ENCODE data around the gene EEF1G.
"Not testable (repeated sequence)": the region's sequence is repeated elsewhere in the genome, so short reads cannot be mapped to it uniquely, and the experiment has no call there.

EEF1G gene

GRCh38 chr11:62578541-62578940 lies 4.8 kb upstream of the EEF1G start:
- no peak overlapping the region for H3K9ac ChIP-seq (ENCODE audit: low read depth in 1 of 2, low read length in 2 of 2)
- H3K4me1 ChIP-seq (ENCODE audit: control insufficient read depth in 1 of 2, insufficient read depth in 2 of 2, low read length in 2 of 2) = peaks cover 9 to 20% of the 10 kb centered on the region in 2 donors
- no peaks in the 10 kb centered on the region for H3K9me3 ChIP-seq (ENCODE audit: control insufficient read depth in 1 of 2, low read length in 2 of 2)
- H3K27ac ChIP-seq (ENCODE audit: low read depth, low read length) = no peak overlapping the region
- no peaks in the 10 kb centered on the region for H3K27me3 ChIP-seq (ENCODE audit: control insufficient read depth in 1 of 2, insufficient read depth in 2 of 2, low read length in 2 of 2)
- H3K36me3 ChIP-seq (ENCODE audit: control insufficient read depth in 1 of 2, insufficient read depth in 2 of 2, low read length in 2 of 2) = peaks cover 9 to 52% of the 10 kb centered on the region in 2 donors
- no peak overlapping the region for H3K4me3 ChIP-seq (ENCODE audit: low read depth in 1 of 2, low read length in 2 of 2)

- Histone ChIP-seq H3K27me3 (ENCODE audit: control insufficient read depth in 1 of 2, insufficient read depth in 2 of 2, low read length in 2 of 2) (no peaks in the 10 kb centered on the region), H3K9ac (ENCODE audit: low read depth in 1 of 2, low read length in 2 of 2) (no peak overlapping the region), H3K36me3 (ENCODE audit: control insufficient read depth in 1 of 2, insufficient read depth in 2 of 2, low read length in 2 of 2) (peaks cover 9 to 55% of the 10 kb centered on the region in 2 donors)
Observed at GRCh38 chr11:62577046-62577714, 3.5 kb upstream of the EEF1G start.

GRCh38 chr11:62575837-62576236 lies 2.1 kb upstream of the EEF1G start:
- peaks cover 27 to 32% of the 10 kb centered on the region in 2 donors for H3K4me1 ChIP-seq (ENCODE audit: control insufficient read depth in 1 of 2, insufficient read depth in 2 of 2, low read length in 2 of 2)
- no peaks in the 10 kb centered on the region for H3K9me3 ChIP-seq (ENCODE audit: control insufficient read depth in 1 of 2, low read length in 2 of 2)
- H3K27me3 ChIP-seq (ENCODE audit: control insufficient read depth in 1 of 2, insufficient read depth in 2 of 2, low read length in 2 of 2) = no peaks in the 10 kb centered on the region
- H3K4me3 ChIP-seq (ENCODE audit: low read depth in 1 of 2, low read length in 2 of 2) = peak overlapping the region; percentile 88 to 97
- peaks cover 20 to 59% of the 10 kb centered on the region in 2 donors for H3K36me3 ChIP-seq (ENCODE audit: control insufficient read depth in 1 of 2, insufficient read depth in 2 of 2, low read length in 2 of 2)
- H3K27ac ChIP-seq (ENCODE audit: low read depth, low read length) = no peak overlapping the region
- peak overlapping the region; percentile 98 to 100 for H3K9ac ChIP-seq (ENCODE audit: low read depth in 1 of 2, low read length in 2 of 2)

More at GRCh38 chr11:62577046-62577714, 3.5 kb upstream of the EEF1G start:
- peaks cover 16 to 29% of the 10 kb centered on the region in 2 donors for H3K4me1 ChIP-seq (ENCODE audit: control insufficient read depth in 1 of 2, insufficient read depth in 2 of 2, low read length in 2 of 2)
- no peak overlapping the region for H3K4me3 ChIP-seq (ENCODE audit: low read depth in 1 of 2, low read length in 2 of 2)
- no peaks in the 10 kb centered on the region for H3K9me3 ChIP-seq (ENCODE audit: control insufficient read depth in 1 of 2, low read length in 2 of 2)
- no peak overlapping the region for H3K27ac ChIP-seq (ENCODE audit: low read depth, low read length)

- Histone ChIP-seq H3K9ac (ENCODE audit: low read depth in 1 of 2, low read length in 2 of 2) (peak overlapping the region; percentile 98 to 100), H3K36me3 (ENCODE audit: control insufficient read depth in 1 of 2, insufficient read depth in 2 of 2, low read length in 2 of 2) (peaks cover 25 to 63% of the 10 kb centered on the region in 2 donors), H3K4me3 (ENCODE audit: low read depth in 1 of 2, low read length in 2 of 2) (peak overlapping the region; percentile 88 to 97), H3K9me3 (ENCODE audit: control insufficient read depth in 1 of 2, low read length in 2 of 2) (no peaks in the 10 kb centered on the region), H3K27me3 (ENCODE audit: control insufficient read depth in 1 of 2, insufficient read depth in 2 of 2, low read length in 2 of 2) (no peaks in the 10 kb centered on the region), H3K4me1 (ENCODE audit: control insufficient read depth in 1 of 2, insufficient read depth in 2 of 2, low read length in 2 of 2) (peaks cover 27 to 32% of the 10 kb centered on the region in 2 donors), H3K27ac (ENCODE audit: low read depth, low read length) (peak overlapping the region; percentile 92)
Observed at GRCh38 chr11:62575156-62575555, 1.5 kb upstream of the EEF1G start.

- H3K27ac ChIP-seq (ENCODE audit: low read depth, low read length) = peak overlapping the region; percentile 92
- H3K36me3 ChIP-seq (ENCODE audit: control insufficient read depth in 1 of 2, insufficient read depth in 2 of 2, low read length in 2 of 2) = peaks cover 25 to 63% of the 10 kb centered on the region in 2 donors
- H3K4me3 ChIP-seq (ENCODE audit: low read depth in 1 of 2, low read length in 2 of 2) = peak overlapping the region; percentile 88 to 97
- peaks cover 27 to 32% of the 10 kb centered on the region in 2 donors for H3K4me1 ChIP-seq (ENCODE audit: control insufficient read depth in 1 of 2, insufficient read depth in 2 of 2, low read length in 2 of 2)
- no peaks in the 10 kb centered on the region for H3K9me3 ChIP-seq (ENCODE audit: control insufficient read depth in 1 of 2, low read length in 2 of 2)
- H3K27me3 ChIP-seq (ENCODE audit: control insufficient read depth in 1 of 2, insufficient read depth in 2 of 2, low read length in 2 of 2) = no peaks in the 10 kb centered on the region
- peak overlapping the region; percentile 98 to 100 for H3K9ac ChIP-seq (ENCODE audit: low read depth in 1 of 2, low read length in 2 of 2)
Observed at GRCh38 chr11:62574363-62575071, 826 bp upstream of the EEF1G start.

- Histone ChIP-seq H3K36me3 (ENCODE audit: control insufficient read depth in 1 of 2, insufficient read depth in 2 of 2, low read length in 2 of 2) (peaks cover 25 to 62% of the 10 kb centered on the region in 2 donors), H3K27me3 (ENCODE audit: control insufficient read depth in 1 of 2, insufficient read depth in 2 of 2, low read length in 2 of 2) (no peaks in the 10 kb centered on the region), H3K4me1 (ENCODE audit: control insufficient read depth in 1 of 2, insufficient read depth in 2 of 2, low read length in 2 of 2) (peaks cover 27 to 32% of the 10 kb centered on the region in 2 donors), H3K4me3 (ENCODE audit: low read depth in 1 of 2, low read length in 2 of 2) (peak overlapping the region; percentile 90 to 97), H3K27ac (ENCODE audit: low read depth, low read length) (peak overlapping the region; percentile 15), H3K9me3 (ENCODE audit: control insufficient read depth in 1 of 2, low read length in 2 of 2) (no peaks in the 10 kb centered on the region), H3K9ac (ENCODE audit: low read depth in 1 of 2, low read length in 2 of 2) (peak overlapping the region; percentile 78 to 84)
Observed at GRCh38 chr11:62573006-62573591, 592 bp downstream of the EEF1G start.

GRCh38 chr11:62572431-62572830 lies 1.3 kb downstream of the EEF1G start:
- Histone ChIP-seq H3K36me3 (ENCODE audit: control insufficient read depth in 1 of 2, insufficient read depth in 2 of 2, low read length in 2 of 2) (peaks cover 25 to 61% of the 10 kb centered on the region in 2 donors), H3K9ac (ENCODE audit: low read depth in 1 of 2, low read length in 2 of 2) (peak overlapping the region; percentile 78 to 84), H3K27ac (ENCODE audit: low read depth, low read length) (no peak overlapping the region), H3K4me1 (ENCODE audit: control insufficient read depth in 1 of 2, insufficient read depth in 2 of 2, low read length in 2 of 2) (peaks cover 27 to 31% of the 10 kb centered on the region in 2 donors), H3K4me3 (ENCODE audit: low read depth in 1 of 2, low read length in 2 of 2) (peak overlapping the region; percentile 90 to 97), H3K9me3 (ENCODE audit: control insufficient read depth in 1 of 2, low read length in 2 of 2) (no peaks in the 10 kb centered on the region), H3K27me3 (ENCODE audit: control insufficient read depth in 1 of 2, insufficient read depth in 2 of 2, low read length in 2 of 2) (no peaks in the 10 kb centered on the region)

- not testable (repeated sequence) for H3K9ac ChIP-seq (ENCODE audit: low read depth in 1 of 2, low read length in 2 of 2); H3K27ac ChIP-seq (ENCODE audit: low read depth, low read length); H3K9me3 ChIP-seq (ENCODE audit: control insufficient read depth in 1 of 2, low read length in 2 of 2); H3K27me3 ChIP-seq (ENCODE audit: control insufficient read depth in 1 of 2, insufficient read depth in 2 of 2, low read length in 2 of 2); H3K4me3 ChIP-seq (ENCODE audit: low read depth in 1 of 2, low read length in 2 of 2)
- Histone ChIP-seq H3K36me3 (ENCODE audit: control insufficient read depth in 1 of 2, insufficient read depth in 2 of 2, low read length in 2 of 2) (peaks cover 35 to 61% of the 10 kb centered on the region in 2 donors), H3K4me1 (ENCODE audit: control insufficient read depth in 1 of 2, insufficient read depth in 2 of 2, low read length in 2 of 2) (peaks cover 24 to 27% of the 10 kb centered on the region in 2 donors)
Observed at GRCh38 chr11:62571493-62571892, 2.2 kb downstream of the EEF1G start.

- not testable (repeated sequence) for H3K27me3 ChIP-seq (ENCODE audit: control insufficient read depth in 1 of 2, insufficient read depth in 2 of 2, low read length in 2 of 2); H3K4me3 ChIP-seq (ENCODE audit: low read depth in 1 of 2, low read length in 2 of 2); H3K27ac ChIP-seq (ENCODE audit: low read depth, low read length); H3K9ac ChIP-seq (ENCODE audit: low read depth in 1 of 2, low read length in 2 of 2); H3K9me3 ChIP-seq (ENCODE audit: control insufficient read depth in 1 of 2, low read length in 2 of 2)
- H3K4me1 ChIP-seq (ENCODE audit: control insufficient read depth in 1 of 2, insufficient read depth in 2 of 2, low read length in 2 of 2) = peaks cover 24 to 31% of the 10 kb centered on the region in 2 donors
- peaks cover 35 to 61% of the 10 kb centered on the region in 2 donors for H3K36me3 ChIP-seq (ENCODE audit: control insufficient read depth in 1 of 2, insufficient read depth in 2 of 2, low read length in 2 of 2)
Observed at GRCh38 chr11:62570903-62571302, 2.8 kb downstream of the EEF1G start.

- Histone ChIP-seq H3K4me1 (ENCODE audit: control insufficient read depth in 1 of 2, insufficient read depth in 2 of 2, low read length in 2 of 2) (peaks cover 26 to 28% of the 10 kb centered on the region in 2 donors), H3K9me3 (ENCODE audit: control insufficient read depth in 1 of 2, low read length in 2 of 2) (no peaks in the 10 kb centered on the region), H3K9ac (ENCODE audit: low read depth in 1 of 2, low read length in 2 of 2) (no peak overlapping the region), H3K36me3 (ENCODE audit: control insufficient read depth in 1 of 2, insufficient read depth in 2 of 2, low read length in 2 of 2) (peaks cover 39 to 70% of the 10 kb centered on the region in 2 donors), H3K27me3 (ENCODE audit: control insufficient read depth in 1 of 2, insufficient read depth in 2 of 2, low read length in 2 of 2) (no peaks in the 10 kb centered on the region), H3K4me3 (ENCODE audit: low read depth in 1 of 2, low read length in 2 of 2) (no peak overlapping the region), H3K27ac (ENCODE audit: low read depth, low read length) (no peak overlapping the region)
Observed at GRCh38 chr11:62569611-62570010, 4.1 kb downstream of the EEF1G start.

All from duodenal mucosa (tissue), 2 donors.